ENCODE results near the gene ULK4.
"Not testable (repeated sequence)": the region's sequence is repeated elsewhere in the genome, so short reads cannot be mapped to it uniquely, and the experiment has no call there.

Gene ULK4

GRCh38 chr3:41683666-41684350 lies 278.1 kb downstream of the ULK4 start:
- no peak for DNase-seq

- DNase-seq = no peak
Observed at GRCh38 chr3:41682996-41683395, 278.9 kb downstream of the ULK4 start.

GRCh38 chr3:41682382-41682781 lies 279.5 kb downstream of the ULK4 start:
- no peak for DNase-seq

GRCh38 chr3:41681479-41681878 lies 280.4 kb downstream of the ULK4 start:
- DNase-seq = peak; percentile 23

- DNase-seq = no peak
Observed at GRCh38 chr3:41679374-41679773, 282.5 kb downstream of the ULK4 start.

GRCh38 chr3:41675102-41675501 lies 286.8 kb downstream of the ULK4 start:
- DNase-seq = not testable (repeated sequence)

GRCh38 chr3:41674449-41674848 lies 287.5 kb downstream of the ULK4 start:
- no peak for DNase-seq

GRCh38 chr3:41673650-41674049 lies 288.3 kb downstream of the ULK4 start:
- DNase-seq = no peak

GRCh38 chr3:41668379-41668778 lies 293.5 kb downstream of the ULK4 start:
- no peak for DNase-seq

GRCh38 chr3:41662288-41662687 lies 299.6 kb downstream of the ULK4 start:
- no peak for DNase-seq

- no peak for DNase-seq
Observed at GRCh38 chr3:41661796-41662195, 300.1 kb downstream of the ULK4 start.

GRCh38 chr3:41660510-41660909 lies 301.4 kb downstream of the ULK4 start:
- no peak for DNase-seq

- DNase-seq = no peak
Observed at GRCh38 chr3:41653571-41654239, 308.2 kb downstream of the ULK4 start.

- DNase-seq = no peak
Observed at GRCh38 chr3:41652931-41653330, 309.0 kb downstream of the ULK4 start.

- DNase-seq = no peak
Observed at GRCh38 chr3:41652506-41652905, 309.4 kb downstream of the ULK4 start.

- no peak for DNase-seq
Observed at GRCh38 chr3:41651718-41652117, 310.2 kb downstream of the ULK4 start.

GRCh38 chr3:41650406-41650805 lies 311.5 kb downstream of the ULK4 start:
- no peak for DNase-seq

- DNase-seq = no peak
Observed at GRCh38 chr3:41649129-41649739, 312.7 kb downstream of the ULK4 start.

- DNase-seq = not testable (repeated sequence)
Observed at GRCh38 chr3:41647730-41648129, 314.2 kb downstream of the ULK4 start.

- DNase-seq = no peak
Observed at GRCh38 chr3:41640076-41640475, 321.8 kb downstream of the ULK4 start.

- no peak for DNase-seq
Observed at GRCh38 chr3:41638381-41638780, 323.5 kb downstream of the ULK4 start.

- no peak for DNase-seq
Observed at GRCh38 chr3:41632700-41633099, 329.2 kb downstream of the ULK4 start.

- DNase-seq = no peak
Observed at GRCh38 chr3:41630708-41631107, 331.2 kb downstream of the ULK4 start.

GRCh38 chr3:41629986-41630385 lies 331.9 kb downstream of the ULK4 start:
- no peak for DNase-seq
